Nephron (organoid): Measurements from ENCODE around the gene SMTNL2.
A peak's percentile ranks its signal among the peaks of the same experiment; 100 is the strongest.

ENCODE experiments used
- H3K27ac Mint-ChIP-seq, 3 experiments: 2 replicates each; pipeline ENCODE4 v1.8.0; 2020; ENCODE audit warnings: mixed read lengths in 3 of 3, mild to moderate bottlenecking in 2 of 3, moderate library complexity in 1 of 3
- H3K27me3 Mint-ChIP-seq: 2 replicates; pipeline ENCODE4 v1.8.0; 2021; ENCODE audit warnings: low read depth, mild to moderate bottlenecking, moderate library complexity, mixed read lengths
- H3K36me3 Mint-ChIP-seq: 2 replicates; pipeline ENCODE4 v1.8.0; 2020; ENCODE audit warnings: low read depth, mixed read lengths
- H3K4me1 Mint-ChIP-seq: 2 replicates; pipeline ENCODE4 v1.8.0; 2020; ENCODE audit warnings: mixed read lengths
- H3K4me3 Mint-ChIP-seq, 3 experiments: 2 replicates each; pipeline ENCODE4 v1.8.0; 2020; ENCODE audit warnings: mild to moderate bottlenecking in 3 of 3, mixed read lengths in 3 of 3, moderate library complexity in 2 of 3
- H3K9me3 Mint-ChIP-seq: 2 replicates; pipeline ENCODE4 v1.8.0; 2020; ENCODE audit warnings: mixed read lengths
- CTCF ChIP-seq, 3 experiments: fragments of 200-600 bp; sonication (generic); IDR thresholded peaks; one replicate each; pipeline ENCODE4 v1.5.0; 2021; ENCODE audit warnings: antibody characterized with exemption in 3 of 3; ENCODE audit not compliant: unreplicated experiment in 3 of 3

Gene SMTNL2

GRCh38 chr17:4553669-4554068, 30.7 kb upstream of the SMTNL2 start:
- Mint-ChIP-seq H3K27ac (no peak overlapping the region), H3K27me3 (no peaks in the 10 kb centered on the region), H3K4me1 (peaks cover 22% of the 10 kb centered on the region), H3K36me3 (peaks cover 11% of the 10 kb centered on the region), H3K4me3 (peak overlapping the region; percentile 94 to 96 (median 95)), H3K9me3 (no peaks in the 10 kb centered on the region)
- TF ChIP-seq CTCF (IDR thresholded peaks at IDR 0.05; ENCODE audit: unreplicated experiment in 3 of 3) = no peak

DNA sequence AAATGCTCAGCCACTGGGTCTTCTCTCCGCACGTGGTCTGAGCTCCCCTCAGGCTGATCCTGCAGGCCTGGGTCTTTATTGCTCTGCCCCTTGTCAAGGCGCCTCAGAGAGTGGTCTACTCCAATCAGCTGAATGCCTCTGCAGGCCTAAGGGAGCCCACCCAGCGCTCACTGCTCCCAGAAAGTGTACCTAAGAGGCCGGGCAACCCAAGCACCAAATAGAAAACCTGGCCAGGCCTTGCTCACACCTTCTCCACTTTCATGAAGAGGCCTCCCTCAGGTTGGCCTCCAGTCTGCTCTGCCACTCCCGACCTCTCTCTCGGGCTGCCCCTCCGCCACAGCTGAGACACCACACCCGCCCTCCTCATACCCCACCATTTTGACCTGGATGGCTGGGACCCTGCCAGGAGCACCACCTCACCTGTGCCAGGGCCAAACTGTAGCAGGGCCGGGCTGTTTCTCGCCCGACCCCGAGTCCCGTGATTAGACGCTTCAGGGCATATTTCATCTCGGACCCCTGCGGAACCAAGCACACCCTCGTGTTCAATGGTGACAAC, 29.8 kb upstream of the SMTNL2 start:
- Mint-ChIP-seq H3K27me3 (no peaks in the 10 kb centered on the region), H3K27ac (peak overlapping the region in 2 of 3 experiments; percentile 19 to 48), H3K9me3 (no peaks in the 10 kb centered on the region), H3K4me3 (peak overlapping the region; percentile 94 to 96 (median 95)), H3K36me3 (peaks cover 11% of the 10 kb centered on the region), H3K4me1 (peaks cover 22% of the 10 kb centered on the region)
- no peak for TF ChIP-seq CTCF (IDR thresholded peaks at IDR 0.05; ENCODE audit: unreplicated experiment in 3 of 3)

DNA sequence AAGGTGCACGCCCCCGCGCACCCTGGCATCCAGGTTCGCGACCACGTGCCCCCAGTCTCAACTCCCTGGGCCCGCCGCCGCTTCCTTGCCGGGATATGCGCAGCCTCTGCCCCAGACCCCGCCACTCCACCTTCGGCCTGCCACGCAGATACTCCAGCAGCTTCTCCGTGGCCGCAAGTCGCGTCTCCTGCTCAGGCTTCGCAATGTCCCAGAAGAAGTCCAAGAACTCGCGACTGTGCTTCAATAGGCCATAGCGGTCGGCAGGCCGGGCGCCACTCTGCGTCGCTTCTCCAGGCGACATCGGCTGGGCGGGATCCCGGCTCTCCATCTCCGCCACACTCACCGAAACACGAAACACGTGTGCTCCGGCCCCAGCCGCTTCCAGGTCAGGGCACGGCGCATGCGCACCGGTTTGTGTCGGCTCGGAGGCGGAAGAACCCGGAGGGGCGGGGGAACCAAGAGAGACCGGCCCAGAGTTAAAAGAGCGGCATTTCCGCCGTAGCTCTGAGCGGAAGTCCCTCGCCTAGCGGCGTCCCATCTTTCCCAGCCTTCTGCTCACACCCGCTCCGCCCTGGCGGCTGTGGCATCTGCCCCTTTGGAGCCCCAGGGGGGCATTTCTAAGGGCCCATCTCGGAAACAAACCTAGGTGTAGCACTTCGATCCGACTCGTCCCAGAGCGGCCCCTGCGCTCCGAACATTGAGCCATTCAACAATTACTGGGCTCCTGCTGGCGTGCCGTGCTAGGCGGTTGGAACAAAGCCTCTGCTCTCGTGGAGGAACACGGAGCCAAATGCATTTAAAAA, 29.1 kb upstream of the SMTNL2 start, which contains the start of gene MYBBP1A:
Gene MYBBP1A (minus strand): TSS at position 388 of the 803 bp plus-strand sequence. CDS start 60 bp downstream, at position 328.
- Mint-ChIP-seq H3K36me3 (peaks cover 11% of the 10 kb centered on the region), H3K9me3 (no peaks in the 10 kb centered on the region), H3K27me3 (no peaks in the 10 kb centered on the region), H3K4me1 (peaks cover 22% of the 10 kb centered on the region), H3K4me3 (peak within 1 kb of the TSS; percentile 94 to 96 (median 95)), H3K27ac (peak within 1 kb of the TSS; percentile 84 to 94 (median 90))
- peak; percentile 34 to 56 (median 40) for TF ChIP-seq CTCF (IDR thresholded peaks at IDR 0.05; ENCODE audit: unreplicated experiment in 3 of 3)

- H3K27me3 Mint-ChIP-seq = no peaks in the 10 kb centered on the region
- TF ChIP-seq CTCF (IDR thresholded peaks at IDR 0.05; ENCODE audit: unreplicated experiment in 3 of 3) = no peak
- H3K27ac Mint-ChIP-seq = peak overlapping the region; percentile 84 to 94 (median 90)
- no peaks in the 10 kb centered on the region for H3K9me3 Mint-ChIP-seq
- peaks cover 8% of the 10 kb centered on the region for H3K36me3 Mint-ChIP-seq
- H3K4me1 Mint-ChIP-seq = peaks cover 26% of the 10 kb centered on the region
- peak overlapping the region; percentile 94 to 96 (median 95) for H3K4me3 Mint-ChIP-seq
Observed at GRCh38 chr17:4555873-4556759, 28.2 kb upstream of the SMTNL2 start.

DNA sequence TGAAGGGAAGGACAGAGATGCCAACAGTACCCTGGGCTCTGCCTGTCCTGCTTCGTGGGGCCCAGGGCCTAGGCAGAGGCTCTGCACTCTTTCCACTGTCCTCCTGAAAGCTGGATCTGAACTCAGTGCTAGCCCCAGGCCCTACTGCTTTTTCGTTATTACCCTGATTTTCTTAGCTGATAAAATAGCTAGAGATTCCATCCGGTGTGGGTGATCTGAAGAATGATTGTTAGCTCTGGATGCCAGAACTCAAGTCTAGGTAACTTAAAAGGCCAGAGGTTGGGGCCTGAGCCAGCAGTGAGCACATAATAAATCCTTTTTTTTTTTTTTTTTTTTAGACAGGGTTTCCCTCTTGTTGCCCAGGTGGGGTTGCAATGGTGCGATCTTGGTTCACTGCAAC, 27.3 kb upstream of the SMTNL2 start:
- H3K36me3 Mint-ChIP-seq = peaks cover 4% of the 10 kb centered on the region
- no peak for TF ChIP-seq CTCF (IDR thresholded peaks at IDR 0.05; ENCODE audit: unreplicated experiment in 3 of 3)
- H3K4me1 Mint-ChIP-seq = peaks cover 27% of the 10 kb centered on the region
- H3K27ac Mint-ChIP-seq = peak overlapping the region in 2 of 3 experiments; percentile 90 to 94
- H3K9me3 Mint-ChIP-seq = no peaks in the 10 kb centered on the region
- H3K27me3 Mint-ChIP-seq = no peaks in the 10 kb centered on the region
- H3K4me3 Mint-ChIP-seq = peak overlapping the region; percentile 94 to 96 (median 95)
